Cardiac fibroblast (primary cell): ENCODE measurements around the gene KISS1R.
A peak's percentile ranks its signal among the peaks of the same experiment; 100 is the strongest.

Experiments used
- DNase-seq, 2 donors: peaks; one replicate each; pipeline versions ENCODE4 v3.0.0 to v3.0.0-alpha.2; 2010; ENCODE audit warnings: low read depth in 2 of 2
- H3K4me3 ChIP-seq, 2 donors: replicated peaks in 1 of 2; 1 replicate in 1 of 2; 2 replicates in 1 of 2; pipeline ENCODE4 v1.5.1; 2011; ENCODE audit warnings: low read depth in 2 of 2, low read length in 2 of 2, mild to moderate bottlenecking in 2 of 2, moderate library complexity in 1 of 2
- TF ChIP-seq, protein P1 (sequence below): IDR thresholded peaks from one replicate; pipeline ENCODE4 v1.5.1; 2011; ENCODE audit warnings: low read depth, mild to moderate bottlenecking, low read length, inconsistent platforms

KISS1R gene

DNA sequence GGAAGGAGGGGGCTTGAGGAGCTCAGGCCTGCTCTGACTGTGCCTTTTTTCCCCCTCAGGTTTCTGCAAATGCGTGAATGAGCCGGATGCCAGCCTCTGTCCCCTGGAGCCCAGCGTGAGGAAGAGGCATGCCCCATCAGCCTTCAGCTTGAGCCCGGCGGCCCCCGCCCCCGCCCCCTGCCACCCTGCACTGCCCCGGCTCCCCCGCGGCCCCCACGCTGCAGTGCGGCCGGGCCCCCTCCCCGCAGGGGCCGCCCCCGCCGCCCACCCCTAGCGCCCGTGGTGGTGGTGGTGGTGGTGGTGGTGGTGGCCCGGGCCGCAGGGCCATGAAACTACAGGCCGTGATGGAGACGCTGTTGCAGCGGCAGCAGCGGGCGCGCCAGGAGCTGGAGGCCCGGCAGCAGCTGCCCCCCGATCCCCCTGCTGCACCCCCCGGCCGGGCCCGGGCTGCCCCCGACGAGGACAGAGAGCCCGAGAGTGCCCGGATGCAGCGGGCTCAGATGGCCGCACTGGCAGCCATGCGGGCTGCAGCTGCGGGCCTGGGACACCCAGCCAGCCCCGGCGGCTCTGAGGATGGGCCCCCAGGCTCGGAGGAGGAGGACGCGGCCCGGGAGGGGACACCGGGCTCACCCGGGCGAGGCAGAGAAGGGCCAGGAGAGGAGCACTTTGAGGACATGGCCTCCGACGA is 12.2 kb downstream of the KISS1R start:
- TF ChIP-seq, protein P1, sequence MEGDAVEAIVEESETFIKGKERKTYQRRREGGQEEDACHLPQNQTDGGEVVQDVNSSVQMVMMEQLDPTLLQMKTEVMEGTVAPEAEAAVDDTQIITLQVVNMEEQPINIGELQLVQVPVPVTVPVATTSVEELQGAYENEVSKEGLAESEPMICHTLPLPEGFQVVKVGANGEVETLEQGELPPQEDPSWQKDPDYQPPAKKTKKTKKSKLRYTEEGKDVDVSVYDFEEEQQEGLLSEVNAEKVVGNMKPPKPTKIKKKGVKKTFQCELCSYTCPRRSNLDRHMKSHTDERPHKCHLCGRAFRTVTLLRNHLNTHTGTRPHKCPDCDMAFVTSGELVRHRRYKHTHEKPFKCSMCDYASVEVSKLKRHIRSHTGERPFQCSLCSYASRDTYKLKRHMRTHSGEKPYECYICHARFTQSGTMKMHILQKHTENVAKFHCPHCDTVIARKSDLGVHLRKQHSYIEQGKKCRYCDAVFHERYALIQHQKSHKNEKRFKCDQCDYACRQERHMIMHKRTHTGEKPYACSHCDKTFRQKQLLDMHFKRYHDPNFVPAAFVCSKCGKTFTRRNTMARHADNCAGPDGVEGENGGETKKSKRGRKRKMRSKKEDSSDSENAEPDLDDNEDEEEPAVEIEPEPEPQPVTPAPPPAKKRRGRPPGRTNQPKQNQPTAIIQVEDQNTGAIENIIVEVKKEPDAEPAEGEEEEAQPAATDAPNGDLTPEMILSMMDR = no peak
- no peak for DNase-seq
- no peak overlapping the region for H3K4me3 ChIP-seq

DNA sequence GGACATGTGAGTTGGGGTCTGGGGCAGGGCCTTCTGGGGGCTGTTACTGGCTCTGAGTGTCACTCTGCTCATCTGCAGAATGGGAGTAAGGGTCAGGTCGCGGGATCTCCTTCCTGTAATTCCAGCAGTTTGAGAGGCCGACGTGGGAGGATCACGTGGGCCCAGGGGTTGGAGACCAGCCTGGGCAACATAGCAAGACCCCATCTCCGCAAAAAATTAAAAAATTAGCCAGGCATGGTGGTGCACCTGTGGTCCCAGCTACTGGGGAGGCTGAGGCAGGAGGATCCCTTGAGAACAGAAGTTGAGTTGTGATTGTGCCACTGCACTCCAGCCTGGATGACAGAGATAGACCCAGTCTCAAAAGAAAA is 12.7 kb downstream of the KISS1R start:
- no peak overlapping the region for H3K4me3 ChIP-seq
- DNase-seq = no peak
- TF ChIP-seq, protein P1 = no peak

- H3K4me3 ChIP-seq = no peak overlapping the region
These were observed 14.9 kb downstream of the KISS1R start for GRCh38 chr19:931860-932647.

GRCh38 chr19:932648-933552 is 15.8 kb downstream of the KISS1R start:
- DNase-seq = peak; percentile 93
- H3K4me3 ChIP-seq = peak overlapping the region in 1 of 2 donors; percentile 18
- TF ChIP-seq, protein P1 = no peak

More at GRCh38 chr19:931860-932647, 14.9 kb downstream of the KISS1R start:
- TF ChIP-seq, protein P1 = no peak
- no peak for DNase-seq

GRCh38 chr19:933553-933882 is 16.4 kb downstream of the KISS1R start:
- DNase-seq = no peak
- H3K4me3 ChIP-seq = peak overlapping the region in 1 of 2 donors; percentile 18
- TF ChIP-seq, protein P1 = no peak

GRCh38 chr19:934197-934840 is 17.2 kb downstream of the KISS1R start:
- TF ChIP-seq, protein P1 = no peak
- no peak overlapping the region for H3K4me3 ChIP-seq
- DNase-seq = no peak
